Ascending aorta (tissue), 2 donors: ENCODE measurements around the gene NTM. TPM values are rescaled to one million over a fixed set of nuclear protein-coding genes. Genes with fewer than 3 reads are reported as not detected.

Source experiments
- DNase-seq, 2 donors: peaks; one replicate each; pipeline ENCODE4 v3.0.0-alpha.2; 2019; ENCODE audit warnings: low spot score in 2 of 2
- H3K27ac ChIP-seq, 2 donors: fragments of 200-600 bp; sonication (generic); one replicate each; pipeline ENCODE4 v1.5.1; 2016 to 2017; ENCODE audit warnings: mild to moderate bottlenecking in 1 of 2
- H3K27me3 ChIP-seq: fragments of 200-600 bp; sonication (generic); one replicate; pipeline ENCODE4 v1.5.1; 2017
- H3K36me3 ChIP-seq, 2 donors: fragments of 200-600 bp; sonication (generic); one replicate each; pipeline ENCODE4 v1.5.1; 2016
- H3K4me1 ChIP-seq, 2 donors: fragments of 200-600 bp; sonication (generic); one replicate each; pipeline ENCODE4 v1.5.1; 2016 to 2017; ENCODE audit warnings: mild to moderate bottlenecking in 1 of 2
- H3K4me3 ChIP-seq, 2 donors: fragments of 200-600 bp; sonication (generic); one replicate each; pipeline ENCODE4 v1.5.1; 2016 to 2017; ENCODE audit warnings: mild to moderate bottlenecking in 1 of 2
- H3K9me3 ChIP-seq, 2 donors: fragments of 200-600 bp; sonication (generic); one replicate each; pipeline ENCODE4 v1.5.1; 2016
- intact Hi-C: fragments of 100-400 bp; cut with DNase I; formaldehyde crosslinking; loops from one replicate; pipeline ENCODE4 v1.15.1; 2023
- total RNA-seq: library from RNA; depleted of rRNA; stranded (reverse); fragments of >200 nt; gene quantifications from one replicate; pipeline ENCODE4 v1.1.0, GENCODE V29; 2016
- TF ChIP-seq, protein P1 (sequence below), 3 experiments: fragments of 200-600 bp in 2 of 3; fragments of 450-650 bp in 1 of 3; sonication (generic) in 2 of 3; IDR thresholded peaks; one replicate each; pipeline ENCODE4 v1.5.1; 2016 to 2019; ENCODE audit warnings: antibody characterized with exemption in 3 of 3, mild to moderate bottlenecking in 1 of 3, moderate library complexity in 1 of 3

The NTM gene
- total RNA-seq, 1 donor from 2014 or later = not detected

DNA sequence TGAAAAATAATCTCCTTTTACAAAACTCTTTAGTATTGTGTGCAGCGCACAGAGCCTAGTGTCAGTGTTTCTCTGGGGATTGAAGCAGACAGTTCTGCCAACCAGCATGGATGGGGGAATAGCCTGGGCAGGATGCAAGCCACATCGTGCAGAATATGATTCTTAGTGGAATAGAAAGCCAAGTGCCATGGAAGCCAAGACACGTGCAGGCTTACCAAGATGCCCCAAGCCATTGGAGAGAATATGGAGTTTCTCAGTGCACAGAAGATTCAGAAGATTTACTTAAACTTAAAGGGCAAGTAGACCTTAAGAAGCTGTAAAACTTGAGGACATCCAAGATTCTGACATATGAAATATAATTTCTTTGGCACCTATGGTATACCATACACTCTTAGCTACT, 917.6 kb downstream of the NTM start:
- Histone ChIP-seq H3K4me1 (no peaks in the 10 kb centered on the region), H3K36me3 (no peaks in the 10 kb centered on the region), H3K27me3 (no peaks in the 10 kb centered on the region), H3K4me3 (no peak overlapping the region), H3K9me3 (no peaks in the 10 kb centered on the region), H3K27ac (no peak overlapping the region)
- intact Hi-C loops = no loop called here
- TF ChIP-seq, protein P1, sequence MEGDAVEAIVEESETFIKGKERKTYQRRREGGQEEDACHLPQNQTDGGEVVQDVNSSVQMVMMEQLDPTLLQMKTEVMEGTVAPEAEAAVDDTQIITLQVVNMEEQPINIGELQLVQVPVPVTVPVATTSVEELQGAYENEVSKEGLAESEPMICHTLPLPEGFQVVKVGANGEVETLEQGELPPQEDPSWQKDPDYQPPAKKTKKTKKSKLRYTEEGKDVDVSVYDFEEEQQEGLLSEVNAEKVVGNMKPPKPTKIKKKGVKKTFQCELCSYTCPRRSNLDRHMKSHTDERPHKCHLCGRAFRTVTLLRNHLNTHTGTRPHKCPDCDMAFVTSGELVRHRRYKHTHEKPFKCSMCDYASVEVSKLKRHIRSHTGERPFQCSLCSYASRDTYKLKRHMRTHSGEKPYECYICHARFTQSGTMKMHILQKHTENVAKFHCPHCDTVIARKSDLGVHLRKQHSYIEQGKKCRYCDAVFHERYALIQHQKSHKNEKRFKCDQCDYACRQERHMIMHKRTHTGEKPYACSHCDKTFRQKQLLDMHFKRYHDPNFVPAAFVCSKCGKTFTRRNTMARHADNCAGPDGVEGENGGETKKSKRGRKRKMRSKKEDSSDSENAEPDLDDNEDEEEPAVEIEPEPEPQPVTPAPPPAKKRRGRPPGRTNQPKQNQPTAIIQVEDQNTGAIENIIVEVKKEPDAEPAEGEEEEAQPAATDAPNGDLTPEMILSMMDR (IDR thresholded peaks at IDR 0.05) = no peak
- no peak for DNase-seq

GRCh38 chr11:132289590-132290256, 919.3 kb downstream of the NTM start:
- no peak for DNase-seq
- Histone ChIP-seq H3K27ac (no peak overlapping the region), H3K9me3 (no peaks in the 10 kb centered on the region), H3K4me1 (no peaks in the 10 kb centered on the region), H3K36me3 (no peaks in the 10 kb centered on the region), H3K27me3 (no peaks in the 10 kb centered on the region), H3K4me3 (no peak overlapping the region)
- intact Hi-C loops = no loop called here
- TF ChIP-seq, protein P1 (IDR thresholded peaks at IDR 0.05) = no peak

- no peak for DNase-seq
- Histone ChIP-seq H3K36me3 (no peaks in the 10 kb centered on the region), H3K4me1 (no peaks in the 10 kb centered on the region), H3K27ac (no peak overlapping the region), H3K4me3 (no peak overlapping the region), H3K9me3 (no peaks in the 10 kb centered on the region), H3K27me3 (no peaks in the 10 kb centered on the region)
- TF ChIP-seq, protein P1 (IDR thresholded peaks at IDR 0.05) = no peak
- intact Hi-C loops = no loop called here
Measured at GRCh38 chr11:132293586-132293985, 923.2 kb downstream of the NTM start.

DNA sequence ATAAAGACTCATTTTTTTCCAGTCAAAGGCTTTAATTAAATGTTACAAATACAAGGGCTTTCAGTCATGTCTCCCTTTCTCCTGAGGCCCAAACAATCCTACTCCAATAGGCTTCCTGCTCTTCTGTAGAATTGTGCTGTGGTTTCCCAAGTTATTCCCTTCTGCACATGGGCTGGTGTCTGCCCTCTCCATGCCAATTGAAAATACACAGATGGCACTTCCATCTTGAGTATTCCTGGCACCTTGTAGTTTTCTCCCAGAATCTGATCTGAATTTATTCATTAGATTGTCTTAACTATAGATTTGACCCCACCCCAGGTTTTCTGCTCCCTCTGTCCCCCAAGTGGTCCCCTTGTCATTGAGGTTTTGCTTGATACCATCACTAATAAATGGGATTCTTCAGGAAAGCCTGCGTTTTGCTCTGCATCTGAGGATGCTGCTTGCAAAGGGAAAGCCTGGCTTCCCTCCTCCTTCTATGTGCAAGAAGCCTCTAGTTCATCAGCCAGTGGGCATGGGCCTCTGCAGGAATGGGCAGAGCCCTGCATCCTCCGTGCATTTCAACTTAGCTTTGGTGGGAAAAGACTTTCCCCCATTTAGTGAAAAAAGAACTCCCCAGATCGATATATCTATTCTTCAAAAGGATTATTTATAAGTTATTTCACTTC, 926.7 kb downstream of the NTM start:
- Histone ChIP-seq H3K27me3 (no peaks in the 10 kb centered on the region), H3K4me3 (no peak overlapping the region), H3K27ac (no peak overlapping the region), H3K36me3 (no peaks in the 10 kb centered on the region), H3K4me1 (no peaks in the 10 kb centered on the region), H3K9me3 (no peaks in the 10 kb centered on the region)
- TF ChIP-seq, protein P1 (IDR thresholded peaks at IDR 0.05) = no peak
- intact Hi-C loops = no loop called here
- no peak for DNase-seq

DNA sequence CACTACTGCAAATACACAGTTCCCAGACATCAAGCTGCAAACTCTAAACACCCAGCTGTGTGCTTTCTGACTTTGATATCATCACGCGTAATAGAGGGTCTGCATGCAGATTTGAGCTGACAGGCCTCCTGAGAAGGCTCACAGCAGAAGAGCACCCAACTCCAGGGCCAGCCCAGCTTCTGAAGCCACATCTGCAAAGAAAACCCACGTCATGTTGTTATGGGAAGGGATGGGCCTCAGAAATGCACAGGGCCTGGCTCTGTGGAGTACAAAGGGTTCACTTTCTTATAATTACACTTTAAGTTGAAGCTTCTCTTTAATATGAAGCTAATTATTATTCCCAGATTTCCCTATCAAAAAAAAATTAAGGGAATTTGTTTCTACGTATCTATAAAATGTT, 927.9 kb downstream of the NTM start:
- H3K27ac ChIP-seq = no peak overlapping the region
- H3K4me3 ChIP-seq = no peak overlapping the region
- H3K4me1 ChIP-seq = no peaks in the 10 kb centered on the region
- no peak for DNase-seq
- TF ChIP-seq, protein P1 (IDR thresholded peaks at IDR 0.05) = no peak
- intact Hi-C loops = no loop called here
- H3K36me3 ChIP-seq = no peaks in the 10 kb centered on the region
- H3K9me3 ChIP-seq = no peaks in the 10 kb centered on the region
- H3K27me3 ChIP-seq = no peaks in the 10 kb centered on the region
